ENCODE data around the gene TMEM91. TPM values are rescaled to one million over a fixed set of nuclear protein-coding genes. Genes with fewer than 3 reads are reported as not detected.

The TMEM91 gene
- total RNA-seq, 2 experiments from 2014 or later, result 11.4 to 13.0 TPM

GRCh38 chr19:41411100-41411967 is 35.0 kb downstream of the TMEM91 start:
- Mint-ChIP-seq H3K27me3 (no peaks in the 10 kb centered on the region), H3K36me3 (peaks cover 8% of the 10 kb centered on the region), H3K9me3 (no peaks in the 10 kb centered on the region), H3K4me3 (no peak overlapping the region), H3K27ac (no peak overlapping the region), H3K4me1 (peaks cover 16% of the 10 kb centered on the region)
- DNase-seq, result no peak
- POLR2A ChIA-PET, result no interaction called here
- ATAC-seq (ENCODE audit: low read depth), result no peak

- ATAC-seq (ENCODE audit: low read depth), result no peak
- DNase-seq, result no peak
- Mint-ChIP-seq H3K27ac (no peak overlapping the region), H3K4me3 (no peak overlapping the region), H3K9me3 (no peaks in the 10 kb centered on the region), H3K36me3 (peaks cover 9% of the 10 kb centered on the region), H3K4me1 (peaks cover 16% of the 10 kb centered on the region), H3K27me3 (no peaks in the 10 kb centered on the region)
- POLR2A ChIA-PET, result no interaction called here
Observed at GRCh38 chr19:41411968-41412265, 35.6 kb downstream of the TMEM91 start.

- Mint-ChIP-seq H3K27me3 (no peaks in the 10 kb centered on the region), H3K4me1 (peaks cover 16% of the 10 kb centered on the region), H3K27ac (no peak overlapping the region), H3K4me3 (no peak overlapping the region), H3K9me3 (no peaks in the 10 kb centered on the region), H3K36me3 (peaks cover 12% of the 10 kb centered on the region)
- ATAC-seq (ENCODE audit: low read depth) (no peak), DNase-seq (no peak)
- POLR2A ChIA-PET, result interaction anchor here (0.6 kb wide), 1 partner anchor 32 kb away, joined by 3 read pairs; no protein-coding TSS in a partner anchor
Observed at GRCh38 chr19:41412953-41413352, 36.6 kb downstream of the TMEM91 start.

GRCh38 chr19:41413947-41414346 is 37.6 kb downstream of the TMEM91 start:
- ATAC-seq (ENCODE audit: low read depth) (no peak), DNase-seq (no peak)
- H3K9me3 Mint-ChIP-seq, result no peaks in the 10 kb centered on the region
- no peak overlapping the region for H3K4me3 Mint-ChIP-seq
- no peak overlapping the region for H3K27ac Mint-ChIP-seq
- peaks cover 14% of the 10 kb centered on the region for H3K36me3 Mint-ChIP-seq
- H3K4me1 Mint-ChIP-seq, result peaks cover 14% of the 10 kb centered on the region
- POLR2A ChIA-PET, result no interaction called here
- no peaks in the 10 kb centered on the region for H3K27me3 Mint-ChIP-seq

GRCh38 chr19:41414461-41414860 is 38.1 kb downstream of the TMEM91 start:
- no peak overlapping the region for H3K4me3 Mint-ChIP-seq
- no peak overlapping the region for H3K27ac Mint-ChIP-seq
- no peak for ATAC-seq (ENCODE audit: low read depth)
- peaks cover 16% of the 10 kb centered on the region for H3K36me3 Mint-ChIP-seq
- no peak for DNase-seq
- no peaks in the 10 kb centered on the region for H3K27me3 Mint-ChIP-seq
- H3K9me3 Mint-ChIP-seq, result no peaks in the 10 kb centered on the region
- peaks cover 9% of the 10 kb centered on the region for H3K4me1 Mint-ChIP-seq
- POLR2A ChIA-PET, result no interaction called here

- no peak for ATAC-seq (ENCODE audit: low read depth)
- POLR2A ChIA-PET, result no interaction called here
Observed at GRCh38 chr19:41415154-41415571, 38.8 kb downstream of the TMEM91 start.

GRCh38 chr19:41416194-41416674 is 39.9 kb downstream of the TMEM91 start:
- no peaks in the 10 kb centered on the region for H3K9me3 Mint-ChIP-seq
- no peak overlapping the region for H3K4me3 Mint-ChIP-seq
- H3K27me3 Mint-ChIP-seq, result no peaks in the 10 kb centered on the region
- ATAC-seq (ENCODE audit: low read depth) (no peak), DNase-seq (no peak)
- POLR2A ChIA-PET, result interaction anchor here (0.8 kb wide), 1 partner anchor 11 kb away, joined by 3 read pairs; the partner anchor contains the start of gene B3GNT8
- H3K4me1 Mint-ChIP-seq, result peaks cover 6% of the 10 kb centered on the region
- no peak overlapping the region for H3K27ac Mint-ChIP-seq
- peaks cover 26% of the 10 kb centered on the region for H3K36me3 Mint-ChIP-seq

More at GRCh38 chr19:41415154-41415571, 38.8 kb downstream of the TMEM91 start:
- Mint-ChIP-seq H3K9me3 (no peaks in the 10 kb centered on the region), H3K27ac (no peak overlapping the region), H3K4me3 (no peak overlapping the region), H3K27me3 (no peaks in the 10 kb centered on the region), H3K4me1 (peaks cover 4% of the 10 kb centered on the region), H3K36me3 (peaks cover 16% of the 10 kb centered on the region)
- DNase-seq, result no peak

- DNase-seq, result no peak
- H3K27me3 Mint-ChIP-seq, result no peaks in the 10 kb centered on the region
- peaks cover 35% of the 10 kb centered on the region for H3K36me3 Mint-ChIP-seq
- H3K4me3 Mint-ChIP-seq, result no peak overlapping the region
- no peaks in the 10 kb centered on the region for H3K9me3 Mint-ChIP-seq
- POLR2A ChIA-PET, result interaction anchor here (0.9 kb wide), 1 partner anchor 18 kb away, joined by 3 read pairs; no protein-coding TSS in a partner anchor
- peaks cover 3% of the 10 kb centered on the region for H3K4me1 Mint-ChIP-seq
- peak overlapping the region; percentile 54 for H3K27ac Mint-ChIP-seq
- ATAC-seq (ENCODE audit: low read depth), result no peak
Observed at GRCh38 chr19:41420101-41420880, 44.0 kb downstream of the TMEM91 start.

- no peak overlapping the region for H3K27ac Mint-ChIP-seq
- ATAC-seq (ENCODE audit: low read depth) (no peak), DNase-seq (no peak)
- H3K36me3 Mint-ChIP-seq, result peaks cover 35% of the 10 kb centered on the region
- H3K9me3 Mint-ChIP-seq, result no peaks in the 10 kb centered on the region
- POLR2A ChIA-PET, result no interaction called here
- H3K27me3 Mint-ChIP-seq, result no peaks in the 10 kb centered on the region
- H3K4me1 Mint-ChIP-seq, result peaks cover 3% of the 10 kb centered on the region
- H3K4me3 Mint-ChIP-seq, result no peak overlapping the region
Observed at GRCh38 chr19:41421314-41421713, 45.0 kb downstream of the TMEM91 start.

- Mint-ChIP-seq H3K27ac (no peak overlapping the region), H3K4me3 (no peak overlapping the region), H3K9me3 (no peaks in the 10 kb centered on the region), H3K27me3 (no peaks in the 10 kb centered on the region), H3K4me1 (peaks cover 7% of the 10 kb centered on the region), H3K36me3 (peaks cover 33% of the 10 kb centered on the region)
- POLR2A ChIA-PET, result no interaction called here
- DNase-seq (no peak), ATAC-seq (ENCODE audit: low read depth) (no peak)
Observed at GRCh38 chr19:41421973-41422372, 45.6 kb downstream of the TMEM91 start.

GRCh38 chr19:41422456-41422855 is 46.1 kb downstream of the TMEM91 start:
- DNase-seq (no peak), ATAC-seq (ENCODE audit: low read depth) (no peak)
- Mint-ChIP-seq H3K36me3 (peaks cover 31% of the 10 kb centered on the region), H3K9me3 (no peaks in the 10 kb centered on the region), H3K27me3 (no peaks in the 10 kb centered on the region), H3K27ac (peak overlapping the region; percentile 34), H3K4me3 (no peak overlapping the region), H3K4me1 (peaks cover 9% of the 10 kb centered on the region)
- POLR2A ChIA-PET, result no interaction called here

- Mint-ChIP-seq H3K9me3 (no peaks in the 10 kb centered on the region), H3K36me3 (peaks cover 33% of the 10 kb centered on the region), H3K4me3 (no peak overlapping the region), H3K27ac (peak overlapping the region; percentile 34), H3K4me1 (peaks cover 13% of the 10 kb centered on the region), H3K27me3 (no peaks in the 10 kb centered on the region)
- POLR2A ChIA-PET, result no interaction called here
- no peak for DNase-seq
- ATAC-seq (ENCODE audit: low read depth), result no peak
Observed at GRCh38 chr19:41422955-41423354, 46.6 kb downstream of the TMEM91 start.

- POLR2A ChIA-PET, result interaction anchor here (0.6 to 1.4 kb wide), 4 partner anchors 9 to 346 kb away, joined by 3 to 6 read pairs (median 4); no protein-coding TSS in a partner anchor
- Mint-ChIP-seq H3K27ac (peak overlapping the region; percentile 70), H3K27me3 (no peaks in the 10 kb centered on the region), H3K4me3 (peak overlapping the region; percentile 39), H3K36me3 (peaks cover 28% of the 10 kb centered on the region), H3K4me1 (peaks cover 19% of the 10 kb centered on the region), H3K9me3 (no peaks in the 10 kb centered on the region)
- ATAC-seq (ENCODE audit: low read depth) (no peak), DNase-seq (no peak)
Observed at GRCh38 chr19:41424335-41425173, 48.2 kb downstream of the TMEM91 start.
